ENCODE measurements around the gene CCL4. TPM values are rescaled to one million over a fixed set of nuclear protein-coding genes. Genes with fewer than 3 reads are reported as not detected.
"Not testable (repeated sequence)": the region's sequence is repeated elsewhere in the genome, so short reads cannot be mapped to it uniquely, and the experiment has no call there.

Gene CCL4
- total RNA-seq, 2 donors from 2014 or later, result 63.9 to 200 TPM

DNA sequence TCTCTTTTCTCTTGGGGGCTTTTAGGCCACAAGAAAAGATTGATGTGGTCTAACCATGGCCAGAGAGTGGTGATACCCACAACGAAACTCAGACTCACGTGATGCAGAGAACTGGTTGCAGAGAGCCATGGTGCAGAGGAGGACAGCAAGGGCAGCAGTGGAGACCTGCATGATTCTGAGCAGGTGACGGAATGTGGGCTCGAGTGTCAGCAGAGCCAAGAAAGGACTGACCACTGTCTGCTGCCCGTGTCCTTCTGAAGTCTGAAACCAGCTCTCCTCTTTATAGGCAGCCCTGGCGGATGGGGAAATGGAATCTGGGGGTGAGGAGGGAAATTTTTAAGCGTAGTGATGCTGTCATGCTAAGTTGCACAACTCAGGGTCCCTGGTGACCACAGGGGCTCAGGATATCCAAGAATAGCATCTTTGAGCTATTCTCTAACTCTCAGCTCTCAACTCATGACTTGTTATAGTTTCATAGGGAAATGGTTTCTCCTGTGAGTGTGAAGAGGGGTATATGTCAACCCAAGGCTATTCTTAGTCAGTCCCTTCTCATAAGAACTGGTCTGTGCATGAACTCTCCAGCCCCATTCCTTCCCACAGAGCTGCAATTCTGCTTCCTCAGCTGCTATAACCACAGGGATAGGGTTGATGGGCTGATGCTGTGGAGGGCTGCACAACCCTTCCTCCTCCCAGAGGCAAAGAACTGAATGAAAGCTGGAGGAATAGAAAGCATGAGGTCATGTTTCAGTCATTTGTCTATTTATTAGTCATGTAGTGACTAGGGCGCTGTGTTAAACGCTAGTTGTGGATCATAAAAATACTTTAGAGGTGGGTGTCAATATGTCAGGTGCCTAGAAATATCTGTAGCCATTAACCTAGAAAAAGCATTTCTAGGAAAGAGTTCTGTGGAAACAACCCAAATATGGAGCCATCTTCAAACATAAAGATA is 13.5 kb upstream of the CCL4 start, which contains the start of gene CCL3:
CCL3 (minus strand) TSS at position 256 of the 949 bp plus-strand sequence; CDS start at position 171, 85 bp downstream.
- Mint-ChIP-seq H3K27ac (peak within 1 kb of the TSS; percentile 96), H3K4me1 (ENCODE audit: low read depth) (peaks cover 52% of the 10 kb centered on the region), H3K36me3 (ENCODE audit: insufficient read depth in 2 of 2) (no peaks in the 10 kb centered on the region), H3K27me3 (ENCODE audit: low read depth) (peaks cover 38% of the 10 kb centered on the region), H3K4me3 (peak within 1 kb of the TSS; percentile 55 to 70), H3K9me3 (no peaks in the 10 kb centered on the region)
- ATAC-seq (replicated peaks in 1 of 2) (peak; percentile 79 to 80), DNase-seq (peak; percentile 61 to 62)

GRCh38 chr17:36092230-36092629 is 11.4 kb upstream of the CCL4 start:
- peaks cover 48% of the 10 kb centered on the region for H3K4me1 Mint-ChIP-seq (ENCODE audit: low read depth)
- H3K4me3 Mint-ChIP-seq, result peak overlapping the region in 1 of 2 donors; percentile 8

DNA sequence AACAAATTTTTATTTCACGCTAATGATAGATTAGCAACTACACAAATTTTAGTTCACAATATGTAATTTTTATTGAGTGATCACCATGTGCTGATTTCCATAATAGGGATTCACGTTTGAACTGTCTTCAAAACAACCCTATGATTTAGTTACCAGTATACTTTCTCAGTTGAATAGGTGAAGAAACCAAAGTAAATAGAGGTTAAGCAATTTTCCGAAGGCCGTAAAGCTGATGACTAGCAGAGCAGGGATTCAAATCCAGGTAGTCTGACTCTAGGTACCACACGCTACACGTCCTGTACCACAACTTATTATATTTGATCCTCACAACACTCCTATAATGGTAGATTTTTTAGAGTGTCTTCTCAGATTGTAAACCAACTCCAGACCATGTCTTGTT is 10.9 kb upstream of the CCL4 start:
- Mint-ChIP-seq H3K4me3 (peak overlapping the region in 1 of 2 donors; percentile 8), H3K27me3 (ENCODE audit: low read depth) (peaks cover 41% of the 10 kb centered on the region), H3K27ac (peak overlapping the region; percentile 80), H3K4me1 (ENCODE audit: low read depth) (peaks cover 48% of the 10 kb centered on the region)
- H3K9me3 Mint-ChIP-seq; DNase-seq; H3K36me3 Mint-ChIP-seq (ENCODE audit: insufficient read depth in 2 of 2); ATAC-seq (replicated peaks in 1 of 2): not testable (repeated sequence)

More at GRCh38 chr17:36092230-36092629, 11.4 kb upstream of the CCL4 start:
- Mint-ChIP-seq H3K27ac (peak overlapping the region; percentile 80), H3K27me3 (ENCODE audit: low read depth) (peaks cover 41% of the 10 kb centered on the region), H3K36me3 (ENCODE audit: insufficient read depth in 2 of 2) (no peaks in the 10 kb centered on the region), H3K9me3 (no peaks in the 10 kb centered on the region)
- DNase-seq (peak; percentile 45 to 57), ATAC-seq (replicated peaks in 1 of 2) (peak; percentile 46 to 53)

- H3K27me3 Mint-ChIP-seq (ENCODE audit: low read depth), result peaks cover 45% of the 10 kb centered on the region
- peaks cover 52% of the 10 kb centered on the region for H3K4me1 Mint-ChIP-seq (ENCODE audit: low read depth)
Measured at GRCh38 chr17:36094232-36094631, 9.4 kb upstream of the CCL4 start.

GRCh38 chr17:36094746-36095145 is 8.9 kb upstream of the CCL4 start:
- H3K4me1 Mint-ChIP-seq (ENCODE audit: low read depth), result peaks cover 51% of the 10 kb centered on the region
- no peak overlapping the region for H3K27ac Mint-ChIP-seq
- DNase-seq (no peak), ATAC-seq (replicated peaks in 1 of 2) (no peak)
- no peaks in the 10 kb centered on the region for H3K36me3 Mint-ChIP-seq (ENCODE audit: insufficient read depth in 2 of 2)
- peak overlapping the region in 1 of 2 donors; percentile 2 for H3K4me3 Mint-ChIP-seq
- peaks cover 48% of the 10 kb centered on the region for H3K27me3 Mint-ChIP-seq (ENCODE audit: low read depth)
- H3K9me3 Mint-ChIP-seq, result no peaks in the 10 kb centered on the region

More at GRCh38 chr17:36094232-36094631, 9.4 kb upstream of the CCL4 start:
- H3K4me3 Mint-ChIP-seq, result no peak overlapping the region
- no peaks in the 10 kb centered on the region for H3K9me3 Mint-ChIP-seq
- DNase-seq (no peak), ATAC-seq (replicated peaks in 1 of 2) (no peak)
- H3K27ac Mint-ChIP-seq, result peak overlapping the region; percentile 17
- H3K36me3 Mint-ChIP-seq (ENCODE audit: insufficient read depth in 2 of 2), result no peaks in the 10 kb centered on the region

GRCh38 chr17:36095992-36096391 is 7.6 kb upstream of the CCL4 start:
- H3K27ac Mint-ChIP-seq, result peak overlapping the region; percentile 7
- peaks cover 39% of the 10 kb centered on the region for H3K4me1 Mint-ChIP-seq (ENCODE audit: low read depth)
- ATAC-seq (replicated peaks in 1 of 2), result no peak
- no peak overlapping the region for H3K4me3 Mint-ChIP-seq
- H3K36me3 Mint-ChIP-seq (ENCODE audit: insufficient read depth in 2 of 2), result no peaks in the 10 kb centered on the region
- peaks cover 55% of the 10 kb centered on the region for H3K27me3 Mint-ChIP-seq (ENCODE audit: low read depth)
- no peak for DNase-seq
- H3K9me3 Mint-ChIP-seq, result no peaks in the 10 kb centered on the region

GRCh38 chr17:36099004-36099403 is 4.6 kb upstream of the CCL4 start:
- not testable (repeated sequence) for H3K27ac Mint-ChIP-seq; DNase-seq; H3K9me3 Mint-ChIP-seq; H3K4me3 Mint-ChIP-seq; H3K36me3 Mint-ChIP-seq (ENCODE audit: insufficient read depth in 2 of 2)
- peak in 1 of 2 donors; percentile 22 for ATAC-seq (replicated peaks in 1 of 2)
- H3K4me1 Mint-ChIP-seq (ENCODE audit: low read depth), result peaks cover 34% of the 10 kb centered on the region
- H3K27me3 Mint-ChIP-seq (ENCODE audit: low read depth), result peaks cover 49% of the 10 kb centered on the region

DNA sequence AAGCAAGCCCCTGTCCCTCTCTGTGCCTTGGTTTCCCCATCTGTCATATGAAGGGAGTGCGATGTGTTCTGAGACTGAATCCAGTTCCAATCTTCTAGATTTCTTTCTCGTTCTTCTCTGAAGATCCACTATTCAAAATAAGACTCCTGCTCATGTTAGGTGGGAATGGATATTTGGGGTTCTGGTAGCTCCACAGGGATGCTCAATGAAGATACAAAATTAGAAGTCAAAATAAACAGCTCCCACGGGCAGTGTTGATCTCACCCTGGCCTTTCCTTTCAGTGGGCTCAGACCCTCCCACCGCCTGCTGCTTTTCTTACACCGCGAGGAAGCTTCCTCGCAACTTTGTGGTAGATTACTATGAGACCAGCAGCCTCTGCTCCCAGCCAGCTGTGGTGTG is 619 bp downstream of the CCL4 start:
- DNase-seq; H3K36me3 Mint-ChIP-seq (ENCODE audit: insufficient read depth in 2 of 2); H3K9me3 Mint-ChIP-seq: not testable (repeated sequence)
- Mint-ChIP-seq H3K27me3 (ENCODE audit: low read depth) (peaks cover 66% of the 10 kb centered on the region), H3K27ac (peak overlapping the region; percentile 87), H3K4me3 (peak overlapping the region; percentile 67 to 87), H3K4me1 (ENCODE audit: low read depth) (peaks cover 33% of the 10 kb centered on the region)
- peak in 1 of 2 donors; percentile 45 for ATAC-seq (replicated peaks in 1 of 2)

GRCh38 chr17:36104701-36105181 is 1.1 kb downstream of the CCL4 start:
- H3K4me3 Mint-ChIP-seq, result peak overlapping the region; percentile 67 to 87
- peak overlapping the region; percentile 87 for H3K27ac Mint-ChIP-seq
- H3K36me3 Mint-ChIP-seq (ENCODE audit: insufficient read depth in 2 of 2), result no peaks in the 10 kb centered on the region
- ATAC-seq (replicated peaks in 1 of 2) (no peak), DNase-seq (no peak)
- no peaks in the 10 kb centered on the region for H3K9me3 Mint-ChIP-seq
- H3K27me3 Mint-ChIP-seq (ENCODE audit: low read depth), result peaks cover 62% of the 10 kb centered on the region
- H3K4me1 Mint-ChIP-seq (ENCODE audit: low read depth), result peaks cover 29% of the 10 kb centered on the region

GRCh38 chr17:36105781-36106492 is 2.3 kb downstream of the CCL4 start:
- peaks cover 57% of the 10 kb centered on the region for H3K27me3 Mint-ChIP-seq (ENCODE audit: low read depth)
- DNase-seq (no peak), ATAC-seq (replicated peaks in 1 of 2) (no peak)
- H3K36me3 Mint-ChIP-seq (ENCODE audit: insufficient read depth in 2 of 2), result no peaks in the 10 kb centered on the region
- peak overlapping the region; percentile 5 to 87 for H3K4me3 Mint-ChIP-seq
- H3K27ac Mint-ChIP-seq, result peak overlapping the region; percentile 87
- H3K4me1 Mint-ChIP-seq (ENCODE audit: low read depth), result peaks cover 29% of the 10 kb centered on the region
- no peaks in the 10 kb centered on the region for H3K9me3 Mint-ChIP-seq

GRCh38 chr17:36106493-36106835 is 2.8 kb downstream of the CCL4 start:
- Mint-ChIP-seq H3K4me1 (ENCODE audit: low read depth) (peaks cover 29% of the 10 kb centered on the region), H3K9me3 (no peaks in the 10 kb centered on the region), H3K4me3 (peak overlapping the region in 1 of 2 donors; percentile 5), H3K27ac (no peak overlapping the region), H3K27me3 (ENCODE audit: low read depth) (peaks cover 62% of the 10 kb centered on the region), H3K36me3 (ENCODE audit: insufficient read depth in 2 of 2) (no peaks in the 10 kb centered on the region)
- DNase-seq (no peak), ATAC-seq (replicated peaks in 1 of 2) (no peak)

DNA sequence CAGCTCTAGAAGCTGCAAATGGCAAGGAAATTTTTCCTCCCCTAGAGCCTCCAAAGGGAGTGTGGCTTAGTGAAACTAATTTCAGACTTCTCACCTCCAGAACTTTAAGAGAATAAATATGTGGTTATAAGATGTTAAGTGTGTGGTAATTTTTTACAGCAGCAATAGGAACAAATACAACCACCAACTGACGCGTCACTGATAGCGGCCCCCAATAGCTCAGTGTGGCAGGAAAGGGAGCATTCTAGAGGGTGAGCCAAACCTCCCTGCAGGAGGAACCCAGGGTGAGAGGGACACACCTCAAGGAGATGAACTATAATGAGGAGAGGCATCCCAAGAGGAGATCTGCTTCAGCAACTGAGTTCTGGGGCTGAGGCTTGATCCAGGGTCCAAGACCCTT is 4.0 kb downstream of the CCL4 start:
- Mint-ChIP-seq H3K36me3 (ENCODE audit: insufficient read depth in 2 of 2) (peaks cover 5% of the 10 kb centered on the region in 2 donors), H3K27me3 (ENCODE audit: low read depth) (peaks cover 70% of the 10 kb centered on the region), H3K9me3 (peaks cover 3 to 8% of the 10 kb centered on the region in 2 donors), H3K4me3 (no peak overlapping the region), H3K4me1 (ENCODE audit: low read depth) (peaks cover 27% of the 10 kb centered on the region), H3K27ac (peak overlapping the region; percentile 11)
- DNase-seq, result no peak
- ATAC-seq (replicated peaks in 1 of 2), result no peak

DNA sequence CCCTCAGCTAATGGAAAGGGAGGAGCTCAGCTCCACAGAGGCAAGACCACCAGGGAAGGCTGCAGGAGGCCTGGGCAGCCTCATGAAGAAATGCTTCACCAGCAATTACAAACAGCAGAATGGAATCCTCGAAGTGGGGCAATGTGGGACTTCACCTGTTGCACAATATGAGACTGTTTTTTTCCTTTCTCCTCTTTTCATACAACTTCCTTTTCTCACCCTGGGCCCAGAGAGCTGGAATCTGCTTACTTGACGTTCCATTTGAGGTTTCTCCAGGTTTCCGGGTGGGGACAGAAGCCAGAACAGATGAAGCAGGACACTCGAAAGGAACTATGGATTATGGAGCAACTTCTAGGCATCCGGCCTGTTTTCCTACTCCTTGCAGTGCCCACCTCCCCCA is 4.6 kb downstream of the CCL4 start:
- Mint-ChIP-seq H3K27me3 (ENCODE audit: low read depth) (peaks cover 70% of the 10 kb centered on the region), H3K4me1 (ENCODE audit: low read depth) (peaks cover 21% of the 10 kb centered on the region)
- not testable (repeated sequence) for H3K4me3 Mint-ChIP-seq; DNase-seq; ATAC-seq (replicated peaks in 1 of 2); H3K9me3 Mint-ChIP-seq; H3K27ac Mint-ChIP-seq; H3K36me3 Mint-ChIP-seq (ENCODE audit: insufficient read depth in 2 of 2)

Measured in activated T-cell treated with anti-CD3 and anti-CD28 coated beads, Interleukin-2, amount 50 U/mL, for 72 hours (primary cell).